Activated naive CD8-positive, alpha-beta T cell treated with anti-CD3 and anti-CD28 coated beads for 36 hours (primary cell): ENCODE measurements around the gene TRIM9. TPM values are rescaled to one million over a fixed set of nuclear protein-coding genes. Genes with fewer than 3 reads are reported as not detected.
"Not testable (repeated sequence)": the region's sequence is repeated elsewhere in the genome, so short reads cannot be mapped to it uniquely, and the experiment has no call there.

Experiments used
- DNase-seq: peaks from one replicate; pipeline ENCODE4 v3.0.0; 2021
- H3K27ac Mint-ChIP-seq: one replicate; pipeline ENCODE4 v1.8.0; 2022; ENCODE audit warnings: mild to moderate bottlenecking, moderate library complexity, mixed read lengths
- H3K27me3 Mint-ChIP-seq: one replicate; pipeline ENCODE4 v1.8.0; 2022; ENCODE audit warnings: mild to moderate bottlenecking, mixed read lengths
- H3K36me3 Mint-ChIP-seq: one replicate; pipeline ENCODE4 v1.8.0; 2021; ENCODE audit warnings: mild to moderate bottlenecking, mixed read lengths
- H3K4me1 Mint-ChIP-seq: one replicate; pipeline ENCODE4 v1.8.0; 2021; ENCODE audit warnings: mixed read lengths
- H3K4me3 Mint-ChIP-seq: one replicate; pipeline ENCODE4 v1.8.0; 2022; ENCODE audit warnings: mild to moderate bottlenecking, moderate library complexity, mixed read lengths
- H3K9me3 Mint-ChIP-seq: one replicate; pipeline ENCODE4 v1.8.0; 2022; ENCODE audit warnings: mixed read lengths
- total RNA-seq, 2 experiments: library from RNA; stranded (reverse); gene quantifications; one replicate each; pipeline ENCODE4 v1.2.3, GENCODE V29; 2021

Gene TRIM9
- total RNA-seq, 2 experiments from 2014 or later, result 6.1 to 6.2 TPM

DNA sequence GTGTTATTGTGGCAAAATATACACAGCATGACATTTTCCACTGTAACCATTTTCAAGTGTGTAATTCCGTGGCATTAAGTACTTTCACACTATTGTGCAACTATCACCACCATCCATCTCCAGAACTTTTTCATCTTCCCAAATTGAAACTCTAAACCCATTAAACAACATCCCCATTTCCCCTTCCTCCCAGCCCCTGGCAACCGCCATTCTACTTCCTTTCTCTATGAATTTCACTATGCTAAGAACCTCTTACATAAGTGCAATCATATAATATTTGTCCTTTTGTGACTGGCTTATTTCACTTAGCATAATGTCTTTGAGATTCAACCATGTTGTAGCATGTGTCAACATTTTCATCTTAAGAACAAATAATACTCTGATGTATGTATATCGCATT lies 82.8 kb downstream of the TRIM9 start:
- H3K27ac Mint-ChIP-seq, result no peak overlapping the region
- H3K4me1 Mint-ChIP-seq, result no peaks in the 10 kb centered on the region
- DNase-seq, result no peak
- no peak overlapping the region for H3K4me3 Mint-ChIP-seq
- H3K36me3 Mint-ChIP-seq, result peaks cover 5% of the 10 kb centered on the region
- no peaks in the 10 kb centered on the region for H3K27me3 Mint-ChIP-seq
- no peaks in the 10 kb centered on the region for H3K9me3 Mint-ChIP-seq

DNA sequence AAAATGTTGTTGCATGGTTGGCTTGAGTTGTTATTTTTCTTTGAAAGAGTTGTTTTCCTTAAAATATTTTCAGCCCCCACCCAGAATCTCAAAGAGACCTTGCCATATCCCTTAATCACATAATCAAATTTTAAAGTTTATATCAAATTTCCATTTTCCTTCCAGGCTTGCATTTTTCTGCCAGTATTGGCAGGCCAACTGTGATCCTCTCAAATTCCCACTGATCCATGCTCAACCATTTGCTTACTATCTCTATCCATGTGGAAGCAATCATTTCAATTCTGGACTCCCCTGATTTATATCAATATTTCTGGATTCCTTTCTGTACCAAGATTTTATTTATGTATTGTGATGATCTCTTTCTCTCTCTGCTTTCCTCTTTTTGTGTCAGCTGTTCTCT lies 86.5 kb downstream of the TRIM9 start:
- H3K4me3 Mint-ChIP-seq, result no peak overlapping the region
- H3K9me3 Mint-ChIP-seq, result no peaks in the 10 kb centered on the region
- peaks cover 5% of the 10 kb centered on the region for H3K4me1 Mint-ChIP-seq
- H3K27me3 Mint-ChIP-seq, result no peaks in the 10 kb centered on the region
- no peak for DNase-seq
- no peak overlapping the region for H3K27ac Mint-ChIP-seq
- peaks cover 5% of the 10 kb centered on the region for H3K36me3 Mint-ChIP-seq

DNA sequence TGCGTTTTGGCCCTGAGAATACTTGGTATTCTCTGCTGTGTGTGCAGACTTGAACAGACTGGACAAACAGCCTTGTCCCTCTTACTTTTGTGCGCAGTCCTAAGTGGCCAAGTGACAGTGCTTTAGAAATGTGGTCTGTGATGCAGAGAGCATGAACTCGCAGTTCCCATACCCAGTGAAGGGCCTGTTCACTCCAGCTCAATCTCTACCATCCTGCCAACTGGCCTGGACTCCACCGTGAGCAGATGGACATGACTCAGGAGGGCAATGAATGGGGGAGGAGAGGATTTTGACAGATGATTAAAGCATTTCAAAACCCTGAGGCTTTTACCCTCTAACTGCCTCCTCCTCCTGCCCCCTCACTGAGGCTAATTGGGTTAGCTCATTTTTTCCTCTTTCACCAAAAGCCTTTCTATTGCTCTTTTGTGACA lies 88.1 kb downstream of the TRIM9 start:
- H3K4me1 Mint-ChIP-seq, result peaks cover 5% of the 10 kb centered on the region
- H3K4me3 Mint-ChIP-seq, result no peak overlapping the region
- no peak for DNase-seq
- H3K9me3 Mint-ChIP-seq, result no peaks in the 10 kb centered on the region
- H3K27ac Mint-ChIP-seq, result peak overlapping the region; percentile 34
- H3K36me3 Mint-ChIP-seq, result peaks cover 5% of the 10 kb centered on the region
- no peaks in the 10 kb centered on the region for H3K27me3 Mint-ChIP-seq

DNA sequence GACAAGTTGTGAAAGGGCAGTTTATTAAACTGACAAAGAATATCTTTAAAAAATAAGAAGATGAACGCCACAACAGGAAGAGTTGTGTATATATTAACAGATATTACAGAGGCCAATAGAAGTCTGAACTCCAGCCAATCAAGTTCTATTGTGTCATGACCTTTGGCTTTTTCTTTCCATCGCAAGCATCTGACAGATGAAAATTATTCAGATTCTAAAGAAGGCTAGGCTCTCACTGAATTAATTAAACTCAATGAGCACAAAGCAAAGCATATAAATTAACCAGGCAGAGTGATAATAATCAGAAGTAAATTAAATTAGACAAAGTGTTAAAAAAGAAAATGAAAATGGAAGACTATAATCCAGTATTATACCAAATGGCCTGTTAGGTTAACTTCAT lies 88.6 kb downstream of the TRIM9 start:
- Mint-ChIP-seq H3K36me3 (peaks cover 5% of the 10 kb centered on the region), H3K27me3 (no peaks in the 10 kb centered on the region), H3K27ac (no peak overlapping the region), H3K9me3 (no peaks in the 10 kb centered on the region), H3K4me3 (no peak overlapping the region), H3K4me1 (peaks cover 5% of the 10 kb centered on the region)
- no peak for DNase-seq

DNA sequence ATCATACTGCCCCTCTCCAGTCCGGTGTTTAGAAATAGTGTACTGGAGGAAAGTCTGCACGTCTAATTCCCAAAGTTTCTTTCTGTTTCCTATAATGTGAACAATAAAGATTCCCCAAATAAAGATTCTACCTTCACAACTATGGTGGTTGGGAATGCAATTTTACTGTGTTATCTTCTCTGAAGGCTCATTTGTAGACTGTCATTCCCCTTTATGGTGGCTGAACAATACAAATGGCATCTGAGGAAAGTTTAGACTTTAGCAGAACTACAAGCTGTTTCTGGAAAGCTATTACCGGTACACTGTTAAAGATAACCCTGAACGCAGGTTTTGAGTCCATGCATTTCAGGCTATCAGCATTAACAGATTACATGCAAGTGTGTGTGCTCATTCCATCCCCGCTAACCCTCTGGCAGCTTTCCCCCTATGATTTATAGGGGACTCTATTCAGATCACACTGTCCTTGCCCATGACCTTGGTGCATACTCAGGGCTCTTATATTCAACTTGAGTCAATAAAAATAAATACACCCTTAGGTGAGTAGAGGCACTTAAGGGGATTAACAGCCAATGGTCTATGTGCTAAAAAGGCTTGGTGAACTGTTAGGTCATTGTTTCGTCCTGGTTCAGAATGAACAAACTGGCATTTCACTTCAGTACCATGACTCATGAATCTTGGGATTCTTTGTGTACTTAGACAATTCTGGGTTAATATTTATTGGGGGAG lies 89.9 kb downstream of the TRIM9 start:
- Mint-ChIP-seq H3K27ac (no peak overlapping the region), H3K9me3 (no peaks in the 10 kb centered on the region), H3K27me3 (no peaks in the 10 kb centered on the region), H3K4me1 (peaks cover 5% of the 10 kb centered on the region), H3K4me3 (no peak overlapping the region), H3K36me3 (peaks cover 3% of the 10 kb centered on the region)
- no peak for DNase-seq

DNA sequence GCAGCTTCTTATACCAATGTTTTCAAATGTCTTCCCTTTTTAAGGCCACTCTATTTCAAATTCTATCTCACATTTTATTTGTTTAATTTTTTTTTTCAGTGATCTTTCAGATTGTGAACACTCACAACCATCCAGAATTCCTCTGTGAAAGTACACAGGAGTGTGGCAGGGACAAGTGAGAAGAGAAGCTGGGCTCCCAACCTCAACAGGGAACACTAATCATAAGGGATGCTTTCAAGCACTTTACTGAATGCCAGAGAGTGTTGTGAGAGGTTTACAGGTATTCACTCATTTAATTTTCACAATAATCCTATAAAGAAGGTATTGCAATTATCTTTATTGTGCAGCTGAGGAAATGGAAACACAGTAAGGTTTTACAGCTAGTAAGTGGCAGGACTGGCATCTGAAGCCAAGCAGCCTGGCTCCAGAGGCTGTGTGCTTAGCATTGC lies 90.5 kb downstream of the TRIM9 start:
- Mint-ChIP-seq H3K36me3 (peaks cover 3% of the 10 kb centered on the region), H3K9me3 (no peaks in the 10 kb centered on the region), H3K4me1 (peaks cover 5% of the 10 kb centered on the region), H3K4me3 (no peak overlapping the region), H3K27me3 (no peaks in the 10 kb centered on the region), H3K27ac (no peak overlapping the region)
- DNase-seq, result no peak

DNA sequence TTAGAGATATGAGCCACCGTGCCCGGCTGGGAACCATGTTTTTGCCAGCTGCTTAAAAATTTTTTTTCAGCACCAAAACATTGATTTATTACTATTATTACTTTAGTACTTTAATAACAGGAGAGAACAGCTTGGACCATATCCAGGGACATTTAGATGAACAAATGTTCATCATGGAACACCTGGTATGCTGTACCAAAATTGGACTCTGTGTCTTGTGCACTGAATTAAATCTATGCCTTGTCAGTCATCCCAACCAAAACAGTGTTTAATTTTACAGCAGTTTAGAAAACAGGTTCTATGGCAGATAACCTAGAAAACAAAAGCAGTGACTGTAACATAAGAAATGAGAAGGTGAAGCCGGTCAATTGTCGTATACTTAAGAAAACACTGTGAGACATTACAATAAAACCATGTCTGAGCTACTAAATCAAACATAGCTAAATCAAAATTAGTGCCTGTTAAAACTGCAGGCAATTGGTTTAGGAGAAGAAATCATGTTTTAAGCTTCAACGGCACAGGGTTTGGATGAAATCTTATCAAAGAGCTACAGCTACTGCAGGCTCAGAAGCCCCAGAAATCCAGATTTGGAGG lies 92.4 kb downstream of the TRIM9 start:
- no peak for DNase-seq
- Mint-ChIP-seq H3K9me3 (no peaks in the 10 kb centered on the region), H3K36me3 (no peaks in the 10 kb centered on the region), H3K27ac (no peak overlapping the region), H3K4me1 (peaks cover 5% of the 10 kb centered on the region), H3K27me3 (no peaks in the 10 kb centered on the region), H3K4me3 (no peak overlapping the region)

DNA sequence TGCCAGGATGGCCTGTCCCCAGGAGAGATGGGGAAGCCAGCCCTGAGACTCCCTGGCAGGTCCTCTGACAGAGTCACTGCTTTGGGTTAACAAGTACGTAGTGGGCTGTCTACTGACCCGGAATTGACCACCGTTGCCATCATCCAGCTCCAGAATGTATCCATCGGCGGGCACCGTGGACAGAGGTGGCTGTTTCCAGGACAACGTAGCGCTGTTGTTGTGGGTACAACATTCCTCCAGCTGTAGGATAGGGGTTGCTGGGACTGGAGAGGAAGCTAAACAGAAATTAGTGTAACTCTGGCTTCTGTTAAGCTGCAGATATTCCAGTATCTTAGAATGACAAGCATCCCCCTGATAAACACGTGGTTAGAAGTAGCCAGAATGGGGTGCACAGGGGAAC lies 94.3 kb downstream of the TRIM9 start:
- H3K9me3 Mint-ChIP-seq, result no peaks in the 10 kb centered on the region
- no peak overlapping the region for H3K4me3 Mint-ChIP-seq
- no peaks in the 10 kb centered on the region for H3K36me3 Mint-ChIP-seq
- no peaks in the 10 kb centered on the region for H3K27me3 Mint-ChIP-seq
- H3K4me1 Mint-ChIP-seq, result no peaks in the 10 kb centered on the region
- no peak overlapping the region for H3K27ac Mint-ChIP-seq
- no peak for DNase-seq

DNA sequence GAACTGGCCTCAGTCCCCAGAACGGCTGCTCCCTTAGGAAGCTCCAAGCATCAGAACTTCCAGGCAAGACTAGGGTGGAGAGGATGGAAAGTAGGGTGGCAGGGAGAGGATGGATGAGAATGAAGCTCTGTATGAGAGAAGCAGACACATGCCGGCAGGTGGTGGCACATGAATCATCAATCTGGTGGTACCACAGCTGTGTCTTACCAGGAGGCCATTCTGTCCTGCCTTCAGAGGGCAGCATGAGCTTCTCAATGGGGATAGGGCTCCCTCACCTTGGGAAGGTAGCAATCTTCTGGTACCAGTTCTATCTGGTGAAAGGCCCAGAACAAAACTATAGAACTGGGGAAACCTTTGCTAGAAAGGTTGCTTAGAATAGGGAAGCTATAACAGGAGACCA lies 95.2 kb downstream of the TRIM9 start:
- no peak overlapping the region for H3K4me3 Mint-ChIP-seq
- no peaks in the 10 kb centered on the region for H3K4me1 Mint-ChIP-seq
- no peaks in the 10 kb centered on the region for H3K36me3 Mint-ChIP-seq
- no peaks in the 10 kb centered on the region for H3K27me3 Mint-ChIP-seq
- H3K27ac Mint-ChIP-seq, result no peak overlapping the region
- no peak for DNase-seq
- no peaks in the 10 kb centered on the region for H3K9me3 Mint-ChIP-seq

DNA sequence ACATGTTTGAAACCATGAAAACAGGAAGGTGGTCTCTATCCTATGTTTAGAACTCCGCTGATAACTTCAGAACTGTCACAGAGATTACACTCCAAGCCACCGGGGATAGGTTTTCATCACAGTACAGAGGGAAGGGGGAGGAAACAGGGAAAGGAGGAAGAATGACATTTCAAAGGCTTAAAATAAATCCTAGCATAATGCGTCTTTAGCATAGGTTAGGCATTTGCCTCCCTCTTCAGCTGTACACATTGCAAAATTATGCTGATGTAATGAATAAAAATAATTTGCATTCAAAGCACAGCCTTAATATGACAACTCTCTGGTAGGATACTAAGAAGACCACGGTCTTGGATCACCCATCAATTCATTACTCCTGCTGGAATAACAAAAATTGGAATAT lies 96.3 kb downstream of the TRIM9 start:
- Mint-ChIP-seq H3K27ac (no peak overlapping the region), H3K4me1 (no peaks in the 10 kb centered on the region), H3K4me3 (no peak overlapping the region), H3K27me3 (no peaks in the 10 kb centered on the region), H3K9me3 (no peaks in the 10 kb centered on the region), H3K36me3 (no peaks in the 10 kb centered on the region)
- DNase-seq, result no peak

DNA sequence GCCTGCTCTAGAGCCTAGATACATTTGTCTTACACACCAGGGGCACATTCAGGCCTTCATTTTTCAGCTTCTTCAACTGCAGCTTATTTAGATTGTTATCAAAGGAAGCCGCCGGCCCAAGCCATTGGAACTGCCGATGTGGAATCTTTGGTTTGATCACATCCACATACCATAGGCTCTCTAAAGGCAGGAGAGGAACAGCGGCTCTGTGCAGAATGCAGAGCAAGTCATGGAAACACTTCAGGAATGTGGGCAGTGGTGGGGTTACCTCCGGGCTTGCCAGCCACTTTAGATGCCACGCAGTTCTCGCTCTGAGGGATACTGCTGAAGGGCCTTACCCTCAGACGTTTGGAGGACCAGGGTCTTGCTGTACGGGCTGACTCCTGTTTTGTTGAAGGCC lies 97.2 kb downstream of the TRIM9 start:
- H3K27me3 Mint-ChIP-seq, result no peaks in the 10 kb centered on the region

DNA sequence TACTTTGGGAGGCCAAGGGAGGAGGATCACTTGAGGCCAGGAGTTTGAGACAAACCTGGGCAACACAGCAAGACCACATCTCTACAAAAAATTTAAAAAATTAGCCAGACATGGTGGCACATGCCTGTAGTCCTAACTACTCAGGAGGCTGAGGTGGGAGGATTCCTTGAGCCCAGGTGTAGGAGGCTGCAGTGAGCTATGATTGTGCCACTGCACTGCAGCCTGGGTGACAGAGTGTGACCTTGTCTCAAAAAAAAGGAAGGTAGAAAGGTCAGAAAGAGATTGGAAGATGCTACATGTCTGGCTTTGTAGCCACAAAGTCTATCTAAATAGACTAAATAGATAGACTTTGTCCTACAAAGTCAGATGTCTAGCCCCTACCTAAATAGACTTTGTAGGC lies 100.7 kb downstream of the TRIM9 start:
- H3K9me3 Mint-ChIP-seq, H3K27me3 Mint-ChIP-seq, H3K4me1 Mint-ChIP-seq, H3K36me3 Mint-ChIP-seq, H3K27ac Mint-ChIP-seq, DNase-seq, H3K4me3 Mint-ChIP-seq: not testable (repeated sequence)

More for the DNA sequence above, 97.2 kb downstream of the TRIM9 start:
- no peaks in the 10 kb centered on the region for H3K9me3 Mint-ChIP-seq
- no peaks in the 10 kb centered on the region for H3K36me3 Mint-ChIP-seq
- H3K4me3 Mint-ChIP-seq, result no peak overlapping the region
- H3K4me1 Mint-ChIP-seq, result no peaks in the 10 kb centered on the region
- no peak for DNase-seq
- H3K27ac Mint-ChIP-seq, result no peak overlapping the region

DNA sequence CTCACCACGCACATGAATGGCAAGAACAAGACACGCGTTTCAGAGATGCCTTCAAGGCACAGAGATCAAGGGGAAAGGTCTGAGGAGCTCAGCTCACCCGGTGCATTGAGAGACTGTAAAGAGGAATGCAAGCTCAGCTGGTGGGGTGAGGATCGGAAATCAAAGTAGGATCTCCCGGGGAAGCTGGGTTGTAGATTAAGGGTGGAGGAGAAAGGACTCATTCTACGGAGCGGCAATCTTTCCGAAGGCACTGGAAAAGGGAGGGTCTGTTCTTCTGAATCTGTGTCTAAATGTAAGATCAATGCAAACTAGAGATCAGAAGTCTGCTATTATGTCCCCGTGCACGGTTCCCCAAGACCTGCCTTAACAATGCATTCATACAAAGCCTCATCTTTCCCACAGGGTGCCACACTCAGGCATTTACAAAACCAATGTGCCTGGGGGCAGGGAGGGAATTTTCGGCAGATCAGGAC lies 109.0 kb downstream of the TRIM9 start:
- DNase-seq, result no peak
- H3K36me3 Mint-ChIP-seq, result no peaks in the 10 kb centered on the region
- no peak overlapping the region for H3K4me3 Mint-ChIP-seq
- H3K27ac Mint-ChIP-seq, result no peak overlapping the region
- no peaks in the 10 kb centered on the region for H3K27me3 Mint-ChIP-seq
- H3K4me1 Mint-ChIP-seq, result no peaks in the 10 kb centered on the region
- no peaks in the 10 kb centered on the region for H3K9me3 Mint-ChIP-seq

DNA sequence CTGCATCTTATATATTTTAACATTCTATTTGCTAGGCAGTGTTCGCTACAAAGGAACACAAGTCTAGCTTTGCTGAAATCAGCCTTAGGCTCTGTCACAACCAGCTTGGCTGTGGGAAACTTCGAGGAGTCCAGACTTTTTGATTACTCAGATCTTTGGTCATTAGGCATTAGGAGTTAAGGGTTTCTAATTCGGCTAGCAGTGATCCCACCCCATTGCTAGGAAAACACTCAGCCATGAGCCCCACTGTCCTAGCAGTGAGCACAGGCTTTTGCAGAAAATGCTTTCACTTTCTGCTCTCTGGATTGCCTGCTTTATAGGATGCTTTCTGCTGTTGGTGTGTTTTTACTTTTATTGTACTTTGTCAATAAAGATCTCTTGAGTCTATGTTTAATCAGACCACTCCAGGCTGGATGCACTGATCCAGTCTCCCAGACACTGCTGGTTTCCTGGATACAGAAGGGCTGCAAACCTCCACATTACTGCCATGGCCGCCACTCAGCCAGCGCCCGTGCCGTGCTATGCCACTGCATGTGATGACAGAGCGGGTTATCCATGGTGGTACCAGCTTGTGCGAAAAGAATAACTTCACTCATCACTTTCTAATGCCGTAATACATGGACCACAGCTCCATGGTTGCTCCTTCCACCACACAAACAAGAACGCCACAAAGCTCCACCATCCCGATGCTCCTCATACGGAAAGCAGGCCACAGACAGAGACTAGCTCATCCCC lies 109.6 kb downstream of the TRIM9 start:
- H3K4me1 Mint-ChIP-seq, result no peaks in the 10 kb centered on the region
- H3K36me3 Mint-ChIP-seq, result no peaks in the 10 kb centered on the region
- no peaks in the 10 kb centered on the region for H3K9me3 Mint-ChIP-seq
- no peak overlapping the region for H3K27ac Mint-ChIP-seq
- no peaks in the 10 kb centered on the region for H3K27me3 Mint-ChIP-seq
- no peak for DNase-seq
- no peak overlapping the region for H3K4me3 Mint-ChIP-seq

DNA sequence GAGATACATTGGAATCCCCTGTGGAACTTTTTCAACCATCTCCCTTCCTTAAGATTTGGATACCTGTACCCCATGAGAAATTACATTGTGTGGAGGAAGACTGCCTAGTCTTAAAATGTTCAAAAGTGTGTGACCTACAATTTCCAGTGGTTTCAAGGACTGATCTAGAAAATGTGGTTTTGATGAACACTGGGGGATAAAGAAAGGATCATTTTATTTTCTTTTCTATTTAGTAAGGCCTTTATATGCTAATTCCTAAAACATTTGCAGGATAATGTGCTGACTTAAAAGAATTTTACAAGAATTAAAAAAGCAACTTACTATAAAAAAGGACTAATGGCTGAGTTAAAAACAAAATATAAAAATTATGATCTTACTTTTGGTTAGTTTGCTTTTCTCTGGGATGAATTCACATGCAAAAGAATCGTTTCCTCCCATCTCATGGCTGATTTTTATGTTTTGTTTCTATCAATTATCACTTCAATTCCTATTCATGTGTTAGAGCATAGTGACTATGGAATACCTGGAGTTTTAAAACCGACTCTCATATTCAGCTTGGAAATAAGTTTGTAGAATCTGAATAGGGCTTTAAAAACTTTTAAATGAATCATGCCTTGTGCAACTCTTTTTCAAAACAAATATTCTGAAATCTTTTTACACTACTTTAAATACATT lies 110.7 kb downstream of the TRIM9 start:
- peak overlapping the region; percentile 30 for H3K27ac Mint-ChIP-seq
- no peaks in the 10 kb centered on the region for H3K9me3 Mint-ChIP-seq

More for the DNA sequence above, 110.7 kb downstream of the TRIM9 start:
- DNase-seq, result no peak
- no peak overlapping the region for H3K4me3 Mint-ChIP-seq
- no peaks in the 10 kb centered on the region for H3K4me1 Mint-ChIP-seq
- no peaks in the 10 kb centered on the region for H3K36me3 Mint-ChIP-seq
- H3K27me3 Mint-ChIP-seq, result no peaks in the 10 kb centered on the region
